Measurements from ENCODE around the gene ZNF865. TPM values are rescaled to one million over a fixed set of nuclear protein-coding genes. Genes with fewer than 3 reads are reported as not detected.
A peak's percentile ranks its signal among the peaks of the same experiment; 100 is the strongest.

ZNF865 gene
- total RNA-seq, 1 donor from 2014 or later: 21.4 TPM

DNA sequence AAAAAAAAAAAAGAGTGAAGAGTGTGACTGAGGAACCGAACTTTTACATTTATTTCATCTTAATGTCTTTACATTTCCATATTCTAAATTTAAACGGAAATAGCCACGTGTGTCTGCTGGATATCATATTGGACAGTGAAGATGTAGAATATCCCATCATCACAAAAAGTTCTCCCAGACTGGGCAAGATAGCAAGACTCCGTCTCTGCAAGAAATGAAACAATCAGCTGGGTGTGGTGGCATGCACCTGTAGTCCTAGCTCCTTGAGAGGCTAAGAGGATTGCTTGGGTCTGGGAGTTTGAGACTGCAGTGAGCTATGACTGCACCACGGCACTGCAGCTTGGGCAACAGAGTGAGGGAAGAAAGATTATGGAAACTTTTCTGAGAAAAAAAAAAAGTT is 28.7 kb upstream of the ZNF865 start:
- TF ChIP-seq, protein P1, sequence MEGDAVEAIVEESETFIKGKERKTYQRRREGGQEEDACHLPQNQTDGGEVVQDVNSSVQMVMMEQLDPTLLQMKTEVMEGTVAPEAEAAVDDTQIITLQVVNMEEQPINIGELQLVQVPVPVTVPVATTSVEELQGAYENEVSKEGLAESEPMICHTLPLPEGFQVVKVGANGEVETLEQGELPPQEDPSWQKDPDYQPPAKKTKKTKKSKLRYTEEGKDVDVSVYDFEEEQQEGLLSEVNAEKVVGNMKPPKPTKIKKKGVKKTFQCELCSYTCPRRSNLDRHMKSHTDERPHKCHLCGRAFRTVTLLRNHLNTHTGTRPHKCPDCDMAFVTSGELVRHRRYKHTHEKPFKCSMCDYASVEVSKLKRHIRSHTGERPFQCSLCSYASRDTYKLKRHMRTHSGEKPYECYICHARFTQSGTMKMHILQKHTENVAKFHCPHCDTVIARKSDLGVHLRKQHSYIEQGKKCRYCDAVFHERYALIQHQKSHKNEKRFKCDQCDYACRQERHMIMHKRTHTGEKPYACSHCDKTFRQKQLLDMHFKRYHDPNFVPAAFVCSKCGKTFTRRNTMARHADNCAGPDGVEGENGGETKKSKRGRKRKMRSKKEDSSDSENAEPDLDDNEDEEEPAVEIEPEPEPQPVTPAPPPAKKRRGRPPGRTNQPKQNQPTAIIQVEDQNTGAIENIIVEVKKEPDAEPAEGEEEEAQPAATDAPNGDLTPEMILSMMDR (IDR thresholded peaks at IDR 0.05; ENCODE audit: unreplicated experiment): no peak
- H3K4me1 Mint-ChIP-seq: peaks cover 19% of the 10 kb centered on the region
- H3K27ac Mint-ChIP-seq: peak overlapping the region; percentile 6
- DNase-seq (ENCODE audit: low spot score in 2 of 2, unreplicated experiment in 2 of 2): no peak
- H3K27me3 Mint-ChIP-seq (ENCODE audit: low read depth): no peaks in the 10 kb centered on the region
- H3K4me3 Mint-ChIP-seq: peak overlapping the region; percentile 50
- H3K36me3 Mint-ChIP-seq: peaks cover 22% of the 10 kb centered on the region
- H3K9me3 Mint-ChIP-seq: no peaks in the 10 kb centered on the region

GRCh38 chr19:55578031-55578760 is 27.3 kb upstream of the ZNF865 start:
- H3K9me3 Mint-ChIP-seq: no peaks in the 10 kb centered on the region
- peaks cover 24% of the 10 kb centered on the region for H3K4me1 Mint-ChIP-seq
- TF ChIP-seq, protein P1 (IDR thresholded peaks at IDR 0.05; ENCODE audit: unreplicated experiment): no peak
- H3K4me3 Mint-ChIP-seq: no peak overlapping the region
- H3K36me3 Mint-ChIP-seq: peaks cover 22% of the 10 kb centered on the region
- DNase-seq (ENCODE audit: low spot score in 2 of 2, unreplicated experiment in 2 of 2): no peak
- H3K27ac Mint-ChIP-seq: no peak overlapping the region
- no peaks in the 10 kb centered on the region for H3K27me3 Mint-ChIP-seq (ENCODE audit: low read depth)

DNA sequence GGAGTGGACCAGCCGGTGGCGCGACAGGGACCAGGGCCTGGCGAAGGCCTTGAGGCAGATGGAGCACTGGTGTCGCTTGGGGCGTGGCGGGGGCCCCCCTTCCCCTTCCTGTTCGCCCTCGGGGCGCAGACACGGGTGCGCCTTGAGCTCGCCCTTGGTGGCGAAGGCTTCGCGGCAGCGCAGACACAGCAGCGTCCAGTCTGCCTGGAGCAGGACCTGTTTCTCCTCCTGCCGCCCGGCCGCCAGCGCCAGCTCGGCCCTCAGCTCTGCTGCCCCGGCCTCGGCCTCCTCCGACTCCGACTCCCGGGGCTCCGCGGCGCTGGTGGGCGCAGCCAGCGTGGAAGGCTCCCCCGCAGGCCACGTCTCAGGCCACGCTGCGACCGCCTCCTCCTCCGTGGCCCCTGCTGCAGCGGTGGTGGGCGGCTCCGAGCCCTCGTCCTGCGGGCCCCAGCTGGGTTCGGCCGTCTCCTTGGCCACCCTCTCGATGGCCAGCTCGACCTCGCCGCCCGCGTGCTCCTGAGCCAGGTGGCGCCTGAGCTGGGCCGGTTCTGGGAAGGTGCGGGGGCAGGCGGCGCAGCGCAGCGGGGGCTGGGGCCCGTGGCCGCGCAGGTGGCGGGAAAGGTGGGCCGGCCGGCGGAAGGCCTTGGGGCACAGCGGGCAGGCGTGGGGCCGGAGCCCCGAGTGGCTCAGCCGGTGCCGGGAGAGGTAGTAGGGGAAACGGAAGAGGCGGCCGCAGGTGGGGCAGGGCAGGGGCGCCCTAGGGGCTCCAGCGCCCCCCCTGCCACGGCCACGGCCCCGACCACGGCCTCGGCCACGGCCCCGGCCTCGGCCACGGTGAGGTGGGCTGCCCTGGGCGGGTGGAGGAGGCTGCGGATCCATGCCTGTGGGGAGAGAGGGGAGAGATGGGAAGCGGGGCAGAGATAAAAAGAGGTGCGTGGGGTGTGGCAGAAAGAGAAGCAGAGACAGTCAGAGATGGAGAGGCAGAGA is 26.4 kb upstream of the ZNF865 start:
- peak overlapping the region; percentile 96 for H3K27ac Mint-ChIP-seq
- H3K36me3 Mint-ChIP-seq: peaks cover 22% of the 10 kb centered on the region
- TF ChIP-seq, protein P1 (IDR thresholded peaks at IDR 0.05; ENCODE audit: unreplicated experiment): no peak
- H3K9me3 Mint-ChIP-seq: no peaks in the 10 kb centered on the region
- H3K4me1 Mint-ChIP-seq: peaks cover 24% of the 10 kb centered on the region
- peak overlapping the region; percentile 90 for H3K4me3 Mint-ChIP-seq
- DNase-seq (ENCODE audit: low spot score in 2 of 2, unreplicated experiment in 2 of 2): no peak
- H3K27me3 Mint-ChIP-seq (ENCODE audit: low read depth): no peaks in the 10 kb centered on the region

DNA sequence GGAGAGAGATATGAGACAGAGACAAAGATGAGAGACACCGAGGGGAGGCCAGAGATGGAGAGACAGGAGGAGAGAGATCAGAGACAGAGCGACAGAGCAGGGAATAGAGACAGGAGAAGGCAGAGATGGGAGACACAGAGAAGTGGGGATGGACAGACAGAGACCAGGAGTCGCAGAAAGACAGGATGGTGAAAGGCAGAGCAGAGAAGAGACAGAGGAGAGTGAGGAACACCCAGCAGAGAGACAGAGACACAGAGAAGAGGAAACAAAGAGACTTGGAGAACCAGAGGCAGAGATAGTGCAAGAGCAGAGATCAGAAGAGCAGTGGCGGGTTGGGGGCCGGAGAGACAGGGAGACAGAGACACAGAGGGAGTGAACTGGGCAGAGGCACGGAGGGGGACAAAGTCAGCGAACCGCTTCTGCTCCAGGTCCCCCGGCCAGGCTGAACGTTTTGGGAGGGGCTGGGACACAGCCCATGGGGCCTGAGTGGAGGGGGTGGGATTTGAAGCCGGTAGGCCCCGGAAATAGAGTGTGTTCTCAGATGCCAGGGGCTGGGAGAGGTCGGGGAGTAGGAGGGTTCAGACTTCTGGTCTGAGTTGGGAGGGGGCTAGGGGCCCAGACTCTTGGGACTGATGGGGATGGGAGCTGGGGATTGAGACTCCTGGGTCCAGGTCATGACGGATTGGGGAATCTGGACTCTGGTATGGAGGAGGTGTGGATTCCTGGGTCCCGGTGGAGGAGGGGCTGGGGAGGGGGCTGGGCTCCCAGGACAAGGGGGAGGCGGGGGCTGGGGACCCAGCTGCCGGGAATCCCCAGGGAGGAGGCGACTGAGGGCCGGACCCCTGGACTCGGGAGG is 25.5 kb upstream of the ZNF865 start:
- Mint-ChIP-seq H3K27ac (peak overlapping the region; percentile 96), H3K4me3 (peak overlapping the region; percentile 90), H3K36me3 (peaks cover 22% of the 10 kb centered on the region), H3K4me1 (peaks cover 24% of the 10 kb centered on the region), H3K9me3 (no peaks in the 10 kb centered on the region), H3K27me3 (ENCODE audit: low read depth) (no peaks in the 10 kb centered on the region)
- TF ChIP-seq, protein P1 (IDR thresholded peaks at IDR 0.05; ENCODE audit: unreplicated experiment): no peak
- DNase-seq (ENCODE audit: low spot score in 2 of 2, unreplicated experiment in 2 of 2): no peak

DNA sequence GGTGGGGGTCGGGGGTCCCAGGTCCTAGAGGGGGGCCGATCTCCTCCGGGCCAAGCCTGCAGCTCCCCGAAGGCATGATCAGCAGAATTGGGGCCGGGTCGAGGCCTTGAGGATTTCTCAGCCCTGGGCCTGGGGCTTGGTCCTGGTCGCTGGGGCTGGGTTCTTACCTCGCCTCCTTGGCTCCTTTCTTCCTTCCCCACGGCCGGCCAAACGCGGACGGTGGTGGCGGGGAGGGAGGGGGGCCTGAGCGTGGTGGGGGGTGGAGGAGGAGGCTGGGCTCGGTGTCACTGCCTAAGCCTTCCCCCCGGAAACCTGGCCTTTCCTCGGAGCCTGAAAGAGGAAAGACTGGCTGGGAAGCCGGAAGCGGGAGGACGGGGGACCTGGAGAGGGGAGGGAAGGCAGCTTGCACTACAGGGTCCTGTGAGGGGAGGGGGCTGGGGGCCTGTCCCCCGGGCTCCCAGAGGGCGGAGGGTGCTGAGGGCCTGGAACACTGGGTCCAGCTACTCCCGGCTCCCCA is 24.8 kb upstream of the ZNF865 start, which contains the start of gene ZNF579:
ZNF579 (minus strand) TSS at position 221 of the 517 bp plus-strand sequence. CDS start 1,209 bp downstream, outside the sequence.
- peak; percentile 61 to 78 for DNase-seq (ENCODE audit: low spot score in 2 of 2, unreplicated experiment in 2 of 2)
- TF ChIP-seq, protein P1 (IDR thresholded peaks at IDR 0.05; ENCODE audit: unreplicated experiment): no peak
- no peaks in the 10 kb centered on the region for H3K9me3 Mint-ChIP-seq

More for the DNA sequence above, 24.8 kb upstream of the ZNF865 start, which contains the start of gene ZNF579:
- Mint-ChIP-seq H3K27me3 (ENCODE audit: low read depth) (no peaks in the 10 kb centered on the region), H3K36me3 (peaks cover 22% of the 10 kb centered on the region), H3K4me1 (peaks cover 31% of the 10 kb centered on the region), H3K27ac (peak within 1 kb of the TSS; percentile 96), H3K4me3 (peak within 1 kb of the TSS; percentile 90)
